Suprapubic skin (tissue), 4 donors: ENCODE results near the gene PSD. TPM values are rescaled to one million over a fixed set of nuclear protein-coding genes. Genes with fewer than 3 reads are reported as not detected.

Experiments used
- DNase-seq, 2 donors: peaks; one replicate each; pipeline ENCODE4 v3.0.0-alpha.2; 2019; ENCODE audit warnings: low spot score in 2 of 2
- H3K27ac ChIP-seq: fragments of 200-600 bp; sonication (generic); one replicate; pipeline ENCODE4 v1.5.1; 2019
- H3K27me3 ChIP-seq: fragments of 200-600 bp; sonication (generic); one replicate; pipeline ENCODE4 v1.5.1; 2019
- H3K36me3 ChIP-seq: fragments of 200-600 bp; sonication (generic); one replicate; pipeline ENCODE4 v1.5.1; 2019
- H3K4me1 ChIP-seq: fragments of 200-600 bp; sonication (generic); one replicate; pipeline ENCODE4 v1.5.1; 2019
- H3K4me3 ChIP-seq: fragments of 200-600 bp; sonication (generic); one replicate; pipeline ENCODE4 v1.5.1; 2019; ENCODE audit warnings: mild to moderate bottlenecking
- H3K9me3 ChIP-seq: fragments of 200-600 bp; sonication (generic); one replicate; pipeline ENCODE4 v1.5.1; 2019
- CTCF ChIP-seq, 2 donors: fragments of 200-600 bp in 1 of 2; fragments of 450-650 bp in 1 of 2; sonication (generic) in 1 of 2; IDR thresholded peaks; one replicate each; pipeline ENCODE4 v1.5.1; 2016 to 2019; ENCODE audit warnings: antibody characterized with exemption in 2 of 2, mild to moderate bottlenecking in 1 of 2, moderate library complexity in 1 of 2
- EP300 ChIP-seq: sonication (generic); formaldehyde crosslinking; IDR thresholded peaks from one replicate; pipeline ENCODE4 v1.6.1; 2017; ENCODE audit warnings: antibody characterized with exemption
- POLR2A ChIP-seq, 2 donors: fragments of 450-650 bp; IDR thresholded peaks; one replicate each; pipeline ENCODE4 v1.6.1; 2017; ENCODE audit warnings: antibody characterized with exemption in 2 of 2, mild to moderate bottlenecking in 2 of 2, moderate library complexity in 2 of 2
- POLR2AphosphoS5 ChIP-seq, 3 donors: sonication (generic); formaldehyde crosslinking; IDR thresholded peaks; one replicate each; pipeline ENCODE4 v1.6.1; 2017; ENCODE audit warnings: antibody characterized with exemption in 3 of 3
- WGBS: methylation state at CpG from one replicate; pipeline ENCODE4 v1.1.5; 2018; 5-methylcytosine and 5-hydroxymethylcytosine counted together
- total RNA-seq, 4 donors: library from RNA; depleted of rRNA; stranded (reverse); fragments of >200 nt; gene quantifications; one replicate each; pipeline ENCODE4 v1.1.0, GENCODE V29; 2016

Gene PSD
- total RNA-seq, 4 donors from 2014 or later: 1.7 to 4.8 (median 2.1) TPM

- WGBS: 2% methylated on average over 8 of the region's 14 CpGs
Measured at GRCh38 chr10:102421507-102421756, 2.8 kb upstream of the PSD start.

GRCh38 chr10:102420714-102421506 is 2.3 kb upstream of the PSD start, which contains the start of gene FBXL15:
TSS of gene FBXL15 (plus strand) at chr10:102420836. CDS start at chr10:102421130, 294 bp downstream.
- peaks cover 12% of the 10 kb centered on the region for H3K36me3 ChIP-seq
- peaks cover 39% of the 10 kb centered on the region for H3K4me1 ChIP-seq
- TF ChIP-seq POLR2AphosphoS5 (IDR thresholded peaks at IDR 0.05) (peak in 2 of 3 donors; percentile 40 to 68), EP300 (no peak), POLR2A (IDR thresholded peaks at IDR 0.05) (peak in 1 of 2 donors; percentile 12), CTCF (IDR thresholded peaks at IDR 0.05) (no peak)
- 0% methylated on average over 27 of the region's 66 CpGs for WGBS
- H3K27ac ChIP-seq: peak within 1 kb of the TSS; percentile 88
- H3K27me3 ChIP-seq: peaks cover 34% of the 10 kb centered on the region
- peak within 1 kb of the TSS; percentile 69 for H3K4me3 ChIP-seq
- DNase-seq: peak; percentile 99
- H3K9me3 ChIP-seq: no peaks in the 10 kb centered on the region

More at GRCh38 chr10:102421507-102421756, 2.8 kb upstream of the PSD start:
- no peak for DNase-seq
- Histone ChIP-seq H3K27ac (peak overlapping the region; percentile 88), H3K27me3 (peaks cover 29% of the 10 kb centered on the region), H3K9me3 (no peaks in the 10 kb centered on the region), H3K4me1 (peaks cover 39% of the 10 kb centered on the region), H3K36me3 (peaks cover 12% of the 10 kb centered on the region), H3K4me3 (peak overlapping the region; percentile 69)
- TF ChIP-seq EP300 (no peak), CTCF (IDR thresholded peaks at IDR 0.05) (no peak), POLR2AphosphoS5 (IDR thresholded peaks at IDR 0.05) (no peak), POLR2A (IDR thresholded peaks at IDR 0.05) (no peak)

- peaks cover 12% of the 10 kb centered on the region for H3K36me3 ChIP-seq
- H3K9me3 ChIP-seq: no peaks in the 10 kb centered on the region
- 4% methylated on average over 14 of the region's 21 CpGs for WGBS
- H3K27ac ChIP-seq: peak overlapping the region; percentile 88
- peaks cover 39% of the 10 kb centered on the region for H3K4me1 ChIP-seq
- H3K27me3 ChIP-seq: peaks cover 38% of the 10 kb centered on the region
- TF ChIP-seq POLR2A (IDR thresholded peaks at IDR 0.05): no peak
- TF ChIP-seq CTCF (IDR thresholded peaks at IDR 0.05): no peak
- TF ChIP-seq POLR2AphosphoS5 (IDR thresholded peaks at IDR 0.05): no peak
- TF ChIP-seq EP300: no peak
- H3K4me3 ChIP-seq: peak overlapping the region; percentile 69
- no peak for DNase-seq
Measured at GRCh38 chr10:102420181-102420713, 1.7 kb upstream of the PSD start.

GRCh38 chr10:102419269-102420180 is 940 bp upstream of the PSD start:
- peak overlapping the region; percentile 69 for H3K4me3 ChIP-seq
- H3K27ac ChIP-seq: no peak overlapping the region
- DNase-seq: no peak
- H3K4me1 ChIP-seq: peaks cover 39% of the 10 kb centered on the region
- TF ChIP-seq POLR2A (IDR thresholded peaks at IDR 0.05) (no peak), POLR2AphosphoS5 (IDR thresholded peaks at IDR 0.05) (no peak), EP300 (no peak), CTCF (IDR thresholded peaks at IDR 0.05) (no peak)
- H3K36me3 ChIP-seq: peaks cover 11% of the 10 kb centered on the region
- H3K9me3 ChIP-seq: no peaks in the 10 kb centered on the region
- WGBS: 2% methylated on average over 19 of the region's 54 CpGs
- peaks cover 45% of the 10 kb centered on the region for H3K27me3 ChIP-seq
